Thoracic aorta (tissue), 2 donors: ENCODE measurements around the gene EXD3. TPM values are rescaled to one million over a fixed set of nuclear protein-coding genes. Genes with fewer than 3 reads are reported as not detected.
"Not testable (repeated sequence)": the region's sequence is repeated elsewhere in the genome, so short reads cannot be mapped to it uniquely, and the experiment has no call there.

Experiments
- ATAC-seq: fragments of 150-250 bp; one replicate; pipeline ENCODE4 v1.8.0; 2017; ENCODE audit warnings: low read depth; ENCODE audit not compliant: insufficient number of reproducible peaks, low FRiP score
- DNase-seq: peaks from one replicate; pipeline ENCODE4 v3.0.0-alpha.2; 2020; ENCODE audit warnings: low spot score
- H3K27ac ChIP-seq, 2 donors: fragments of 200-600 bp; sonication (generic); 1 replicate in 1 of 2; 2 replicates in 1 of 2; pipeline ENCODE4 v1.5.1; 2016; ENCODE audit warnings: mild to moderate bottlenecking in 2 of 2, moderate library complexity in 2 of 2
- H3K27me3 ChIP-seq: fragments of 200-600 bp; sonication (generic); replicated peaks from 2 replicates; pipeline ENCODE4 v1.6.0; 2016; ENCODE audit warnings: mild to moderate bottlenecking; ENCODE audit not compliant: insufficient read depth
- H3K36me3 ChIP-seq: fragments of 200-600 bp; sonication (generic); one replicate; pipeline ENCODE4 v1.5.1; 2016
- H3K4me1 ChIP-seq, 2 donors: fragments of 200-600 bp; sonication (generic); 1 replicate in 1 of 2; 2 replicates in 1 of 2; pipeline versions ENCODE4 v1.5.1 to v1.6.0; 2016; ENCODE audit warnings: low read depth in 2 of 2, mild to moderate bottlenecking in 1 of 2; ENCODE audit not compliant: control insufficient read depth in 1 of 2
- H3K4me3 ChIP-seq: fragments of 200-600 bp; sonication (generic); 2 replicates; pipeline ENCODE4 v1.5.1; 2016; ENCODE audit warnings: mild to moderate bottlenecking
- H3K9me3 ChIP-seq: fragments of 200-600 bp; sonication (generic); 2 replicates; pipeline ENCODE4 v1.5.1; 2016
- total RNA-seq, 2 donors: library from RNA; depleted of rRNA; stranded (reverse); fragments of >200 nt; gene quantifications; one replicate each; pipeline versions ENCODE4 v1.1.0 to v1.2.3, GENCODE V29; 2016
- TF ChIP-seq, protein P1 (sequence below): fragments of 200-600 bp; sonication (generic); IDR thresholded peaks from one replicate; pipeline ENCODE4 v1.5.1; 2019; ENCODE audit warnings: antibody characterized with exemption

The EXD3 gene
- total RNA-seq, 2 donors from 2014 or later, result 22.7 to 29.4 TPM

DNA sequence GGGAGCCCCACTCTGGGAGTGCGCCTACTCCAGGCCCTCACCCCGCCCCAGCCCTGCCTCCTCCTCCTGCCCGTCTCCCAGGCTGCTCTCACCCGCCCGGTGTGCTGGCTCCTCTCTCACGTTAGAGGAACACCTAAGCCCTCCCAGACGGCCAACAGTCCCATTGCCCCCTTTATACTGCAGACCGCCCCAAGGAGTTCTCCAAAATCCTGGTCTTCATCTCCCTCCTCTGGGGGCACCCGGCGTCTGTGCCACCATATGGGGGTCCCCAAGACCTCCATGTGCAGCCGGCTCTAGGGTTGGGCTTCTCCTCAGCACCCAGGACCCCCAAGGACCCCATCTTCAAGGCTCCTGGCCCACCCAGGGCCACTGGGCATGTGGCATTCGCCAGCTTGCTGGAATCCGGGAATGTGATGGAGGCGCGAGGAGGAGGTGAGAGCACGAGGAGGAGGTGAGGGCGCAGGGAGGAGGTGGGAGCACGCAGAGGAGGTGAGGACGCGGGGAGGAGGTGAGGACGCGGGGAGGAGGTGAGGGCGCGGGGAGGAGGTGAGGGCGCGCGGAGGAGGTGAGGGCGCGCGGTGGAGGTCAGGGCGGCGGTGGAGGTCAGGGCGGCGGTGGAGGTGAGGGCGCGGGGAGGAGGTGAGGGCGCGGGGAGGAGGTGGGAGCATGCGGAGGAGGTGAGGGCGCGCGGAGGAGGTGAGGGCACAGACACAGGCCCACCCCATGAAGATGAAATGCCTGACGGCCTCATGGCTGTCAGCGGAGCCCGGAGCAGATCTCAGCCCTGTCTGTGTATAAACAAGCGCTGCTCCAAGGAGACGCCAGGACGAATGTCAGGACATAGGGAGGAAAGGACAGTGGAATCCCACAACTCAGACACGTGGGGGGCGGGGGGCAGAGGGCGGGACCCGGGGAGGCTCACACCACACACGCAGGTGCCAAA is 41.2 kb downstream of the EXD3 start:
- Histone ChIP-seq H3K4me1 (no peaks in the 10 kb centered on the region), H3K27ac (no peak overlapping the region), H3K27me3 (no peaks in the 10 kb centered on the region), H3K36me3 (no peaks in the 10 kb centered on the region), H3K4me3 (no peak overlapping the region), H3K9me3 (no peaks in the 10 kb centered on the region)
- DNase-seq (no peak), ATAC-seq (no peak)
- TF ChIP-seq, protein P1, sequence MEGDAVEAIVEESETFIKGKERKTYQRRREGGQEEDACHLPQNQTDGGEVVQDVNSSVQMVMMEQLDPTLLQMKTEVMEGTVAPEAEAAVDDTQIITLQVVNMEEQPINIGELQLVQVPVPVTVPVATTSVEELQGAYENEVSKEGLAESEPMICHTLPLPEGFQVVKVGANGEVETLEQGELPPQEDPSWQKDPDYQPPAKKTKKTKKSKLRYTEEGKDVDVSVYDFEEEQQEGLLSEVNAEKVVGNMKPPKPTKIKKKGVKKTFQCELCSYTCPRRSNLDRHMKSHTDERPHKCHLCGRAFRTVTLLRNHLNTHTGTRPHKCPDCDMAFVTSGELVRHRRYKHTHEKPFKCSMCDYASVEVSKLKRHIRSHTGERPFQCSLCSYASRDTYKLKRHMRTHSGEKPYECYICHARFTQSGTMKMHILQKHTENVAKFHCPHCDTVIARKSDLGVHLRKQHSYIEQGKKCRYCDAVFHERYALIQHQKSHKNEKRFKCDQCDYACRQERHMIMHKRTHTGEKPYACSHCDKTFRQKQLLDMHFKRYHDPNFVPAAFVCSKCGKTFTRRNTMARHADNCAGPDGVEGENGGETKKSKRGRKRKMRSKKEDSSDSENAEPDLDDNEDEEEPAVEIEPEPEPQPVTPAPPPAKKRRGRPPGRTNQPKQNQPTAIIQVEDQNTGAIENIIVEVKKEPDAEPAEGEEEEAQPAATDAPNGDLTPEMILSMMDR, result no peak

DNA sequence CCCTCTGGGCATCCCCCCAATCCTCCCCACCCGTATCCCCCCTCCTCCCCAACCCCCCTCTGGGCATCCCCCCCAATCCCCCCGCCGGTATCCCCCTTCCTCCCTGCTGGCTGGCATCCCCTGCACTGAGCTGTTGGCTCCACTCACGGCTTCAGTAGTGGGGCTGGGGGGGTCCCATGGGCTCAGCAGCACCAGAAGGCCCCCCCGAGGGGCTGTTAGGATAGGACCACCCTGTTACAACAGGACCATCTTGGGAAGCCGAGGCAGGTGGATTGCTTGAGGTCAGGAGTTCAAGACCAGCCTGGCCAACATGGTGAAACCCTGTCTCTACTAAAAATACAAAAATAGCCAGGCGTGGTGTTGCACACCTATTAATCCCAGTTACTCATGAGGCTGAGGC is 42.4 kb downstream of the EXD3 start:
- DNase-seq (no peak), ATAC-seq (no peak)
- H3K27ac ChIP-seq, result no peak overlapping the region
- no peaks in the 10 kb centered on the region for H3K36me3 ChIP-seq
- H3K27me3 ChIP-seq, result no peaks in the 10 kb centered on the region
- TF ChIP-seq, protein P1, result no peak
- H3K9me3 ChIP-seq, result no peaks in the 10 kb centered on the region
- H3K4me3 ChIP-seq, result no peak overlapping the region
- H3K4me1 ChIP-seq, result no peaks in the 10 kb centered on the region

DNA sequence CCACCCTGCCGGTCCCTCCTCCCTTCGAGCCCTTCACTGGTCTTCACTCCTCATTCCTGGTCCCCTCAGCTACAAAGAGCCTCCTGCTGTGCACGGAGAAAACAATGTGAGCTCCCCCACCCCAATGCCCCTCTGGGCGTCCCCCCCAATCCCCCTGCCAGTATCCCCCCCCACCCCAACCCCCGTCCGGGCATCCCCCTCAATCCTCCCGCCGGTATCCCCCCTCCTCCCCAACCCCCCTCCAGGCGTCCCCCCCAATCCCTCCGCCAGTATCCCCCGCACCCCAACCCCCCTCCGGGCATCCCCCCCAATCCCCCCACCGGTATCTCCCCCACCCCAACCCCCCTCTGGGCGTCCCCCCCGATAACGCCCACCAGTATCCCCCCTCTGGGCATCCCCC is 42.8 kb downstream of the EXD3 start:
- TF ChIP-seq, protein P1, result no peak
- no peak overlapping the region for H3K4me3 ChIP-seq

DNA sequence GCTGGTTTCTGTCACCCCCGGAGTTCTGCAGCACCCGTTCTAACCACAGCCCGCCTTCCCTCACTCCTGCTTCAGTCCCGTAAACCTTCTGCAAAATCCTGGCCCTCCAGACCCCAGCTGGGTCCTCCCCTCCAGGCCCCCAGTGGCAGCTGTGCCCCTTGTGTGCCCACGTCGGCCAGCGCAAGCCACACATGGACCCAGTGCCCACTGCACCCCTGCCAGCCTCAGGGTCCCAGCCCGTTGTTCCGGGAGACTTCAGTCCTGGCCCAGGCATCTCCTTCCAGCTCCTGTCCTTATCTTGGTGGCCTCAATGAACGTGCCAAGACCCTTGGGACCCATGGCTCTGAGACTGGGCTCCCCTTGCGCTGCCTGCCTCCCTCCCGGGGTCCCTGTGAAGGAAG is 43.2 kb downstream of the EXD3 start:
- no peaks in the 10 kb centered on the region for H3K9me3 ChIP-seq
- ATAC-seq (no peak), DNase-seq (no peak)
- no peaks in the 10 kb centered on the region for H3K27me3 ChIP-seq
- no peaks in the 10 kb centered on the region for H3K36me3 ChIP-seq
- no peak overlapping the region for H3K27ac ChIP-seq
- no peak overlapping the region for H3K4me3 ChIP-seq
- TF ChIP-seq, protein P1, result no peak
- H3K4me1 ChIP-seq, result no peaks in the 10 kb centered on the region

More for the DNA sequence above, 42.8 kb downstream of the EXD3 start:
- Histone ChIP-seq H3K27ac (no peak overlapping the region), H3K9me3 (no peaks in the 10 kb centered on the region), H3K27me3 (no peaks in the 10 kb centered on the region), H3K4me1 (no peaks in the 10 kb centered on the region), H3K36me3 (no peaks in the 10 kb centered on the region)
- ATAC-seq, result no peak
- no peak for DNase-seq

DNA sequence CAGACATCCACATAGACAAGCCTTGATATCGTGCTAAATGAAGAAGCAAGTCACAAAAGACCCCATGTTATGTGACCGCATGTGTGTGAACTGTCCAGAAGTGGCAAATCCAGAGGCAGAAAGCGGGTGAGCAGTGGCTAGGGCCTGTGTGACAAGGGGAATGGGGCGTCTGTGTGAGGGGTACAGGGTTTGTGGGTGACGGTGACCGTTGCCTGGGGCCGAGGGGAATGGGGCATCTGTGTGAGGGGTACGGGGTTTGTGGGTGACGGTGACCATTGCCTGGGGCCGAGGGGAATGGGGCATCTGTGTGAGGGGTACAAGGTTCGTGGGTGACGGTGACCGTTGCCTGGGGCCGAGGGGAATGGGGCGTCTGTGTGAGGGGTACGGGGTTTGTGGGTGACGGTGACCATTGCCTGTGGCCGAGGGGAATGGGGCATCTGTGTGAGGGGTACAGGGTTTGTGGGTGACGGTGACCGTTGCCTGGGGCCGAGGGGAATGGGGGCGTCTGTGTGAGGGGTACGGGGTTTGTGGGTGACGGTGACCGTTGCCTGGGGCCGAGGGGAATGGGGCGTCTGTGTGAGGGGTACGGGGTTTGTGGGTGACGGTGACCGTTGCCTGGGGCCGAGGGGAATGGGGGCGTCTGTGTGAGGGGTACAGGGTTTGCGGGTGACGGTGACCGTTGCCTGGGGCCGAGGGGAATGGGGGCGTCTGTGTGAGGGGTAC is 44.1 kb downstream of the EXD3 start:
- H3K4me3 ChIP-seq, H3K9me3 ChIP-seq, H3K4me1 ChIP-seq, DNase-seq, H3K27ac ChIP-seq, H3K27me3 ChIP-seq, H3K36me3 ChIP-seq, ATAC-seq: not testable (repeated sequence)
